ENCODE data around the gene CCK.
"Not testable (repeated sequence)": the region's sequence is repeated elsewhere in the genome, so short reads cannot be mapped to it uniquely, and the experiment has no call there.

Gene CCK

DNA sequence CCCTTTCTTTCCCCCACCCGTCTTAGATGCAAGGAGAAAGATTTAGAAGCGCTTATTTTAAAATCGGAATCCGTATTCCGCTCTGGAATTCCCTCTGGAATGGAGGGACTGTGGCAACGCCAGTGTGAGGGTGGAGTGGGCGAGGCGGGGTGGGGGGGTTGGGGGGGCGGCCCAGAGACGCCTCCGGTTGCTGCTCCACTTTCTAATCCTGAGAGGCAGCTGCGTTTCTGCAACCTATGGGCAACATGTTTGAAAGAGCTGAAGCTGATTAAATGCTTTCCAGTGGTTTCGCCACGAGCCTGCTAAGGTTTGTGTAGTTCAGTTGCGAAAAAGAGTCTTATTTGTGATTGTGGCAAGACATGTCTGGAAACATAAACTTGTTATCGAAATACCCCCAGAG lies at the start of gene CCK:
CCK (minus strand) TSS at position 101 of the 400 bp plus-strand sequence. CDS start 2,555 bp downstream, outside the sequence.
- no peak for DNase-seq (ENCODE audit: low read depth in 2 of 3, low spot score in 2 of 3)

GRCh38 chr3:42314411-42314810 lies 48.4 kb upstream of the CCK start:
- DNase-seq (ENCODE audit: low read depth in 2 of 3, low spot score in 2 of 3), result no peak

DNA sequence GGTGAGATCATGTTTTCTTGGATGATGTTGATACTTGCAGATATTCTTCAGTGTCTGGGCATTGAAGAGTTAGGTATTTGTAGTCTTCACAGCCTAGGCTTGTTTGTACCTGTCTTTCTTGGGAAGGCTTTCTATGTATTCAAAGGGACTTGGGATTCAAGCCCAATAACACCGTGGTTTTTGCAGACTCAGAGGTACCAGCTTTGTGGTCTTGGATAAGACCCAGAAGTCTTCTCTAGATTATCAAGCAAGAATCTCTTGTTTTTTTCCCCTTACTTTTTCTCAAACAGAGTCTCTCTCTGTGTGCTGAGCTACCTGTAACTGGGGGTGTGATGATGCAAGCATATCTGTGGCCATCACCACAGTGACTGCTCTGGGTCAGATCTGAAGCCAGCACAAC lies 42.7 kb upstream of the CCK start:
- no peak for DNase-seq (ENCODE audit: low read depth in 2 of 3, low spot score in 2 of 3)

DNA sequence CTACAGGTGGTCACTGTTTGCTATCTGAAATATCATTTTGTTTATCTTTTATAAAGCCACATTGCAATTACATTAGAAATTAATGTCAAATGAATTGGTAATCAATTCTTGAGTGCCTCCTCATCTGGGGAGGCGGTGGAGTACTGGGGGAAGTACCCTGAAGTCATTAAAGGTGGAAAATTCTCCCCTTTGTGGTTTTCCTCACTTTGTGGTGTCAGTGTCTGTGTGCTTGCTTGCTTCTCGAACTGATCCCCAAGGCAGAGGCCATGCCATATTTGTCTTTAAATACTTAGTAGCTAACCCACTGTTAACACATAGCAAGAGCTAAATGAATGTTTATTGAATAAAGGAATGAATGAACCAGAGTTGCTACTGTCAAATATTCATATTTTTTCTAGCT lies 40.5 kb upstream of the CCK start:
- no peak for DNase-seq (ENCODE audit: low read depth in 2 of 3, low spot score in 2 of 3)

- DNase-seq (ENCODE audit: low read depth in 2 of 3, low spot score in 2 of 3), result no peak
Observed at GRCh38 chr3:42302924-42303634, 37.1 kb upstream of the CCK start.

DNA sequence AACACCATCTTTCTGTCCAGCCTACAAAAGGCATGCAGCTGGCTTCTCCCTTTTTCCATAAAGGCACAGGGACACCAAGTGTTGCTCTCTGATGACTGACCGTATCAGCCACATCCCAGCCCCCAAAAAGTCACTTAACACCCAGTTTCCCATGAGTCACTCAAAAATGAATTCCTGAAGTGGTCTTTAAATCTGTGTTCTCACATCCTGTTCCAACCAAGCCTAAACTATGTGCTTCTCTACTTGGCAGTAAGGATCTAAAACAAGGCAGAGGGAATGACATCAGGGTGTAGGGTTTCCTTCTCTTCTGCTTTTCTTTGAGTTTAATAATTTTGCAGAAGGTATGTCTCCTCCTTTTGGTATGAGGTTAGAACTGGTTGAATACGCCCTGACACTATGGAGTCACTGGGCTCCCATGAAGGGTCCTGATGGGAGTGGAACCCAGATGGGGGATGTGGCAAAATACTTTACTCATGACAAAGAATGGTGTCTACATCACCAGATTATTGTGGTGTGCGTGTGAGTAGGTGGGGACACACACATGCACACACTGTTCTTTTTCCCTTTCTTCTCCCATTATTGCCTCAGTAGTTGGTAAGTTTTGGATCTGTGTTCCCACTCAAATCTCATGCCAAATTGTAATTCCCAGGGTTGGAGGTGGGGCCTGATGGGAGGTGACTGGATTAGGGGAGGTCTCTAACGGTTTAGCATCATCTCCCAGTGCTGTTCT lies 35.6 kb upstream of the CCK start:
- DNase-seq (ENCODE audit: low read depth in 2 of 3, low spot score in 2 of 3), result no peak

DNA sequence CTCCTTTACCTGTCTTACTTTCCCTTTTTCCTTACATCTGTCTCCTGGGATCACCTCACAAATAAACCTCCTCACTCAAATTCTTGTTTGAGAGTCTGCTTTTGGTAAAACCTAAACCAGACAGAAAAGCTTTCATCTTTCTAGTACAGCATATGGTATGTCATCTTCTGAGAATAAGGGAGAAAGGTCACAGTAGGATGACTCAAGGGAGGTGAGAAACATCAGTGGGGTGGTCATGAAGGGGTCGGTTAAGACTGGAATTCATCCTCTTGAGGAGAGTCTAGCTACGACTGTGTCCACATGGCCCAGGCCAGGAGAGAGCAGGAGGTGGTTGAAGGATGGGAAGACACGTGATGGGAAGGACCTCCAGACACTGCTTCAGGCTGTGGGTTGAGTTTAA lies 34.8 kb upstream of the CCK start:
- DNase-seq (ENCODE audit: low read depth in 2 of 3, low spot score in 2 of 3), result no peak

GRCh38 chr3:42300013-42300412 lies 34.0 kb upstream of the CCK start:
- DNase-seq (ENCODE audit: low read depth in 2 of 3, low spot score in 2 of 3), result no peak

- DNase-seq (ENCODE audit: low read depth in 2 of 3, low spot score in 2 of 3), result no peak
Observed at GRCh38 chr3:42298259-42298658, 32.3 kb upstream of the CCK start.

GRCh38 chr3:42292009-42292408 lies 26.0 kb upstream of the CCK start:
- DNase-seq (ENCODE audit: low read depth in 2 of 3, low spot score in 2 of 3), result no peak

GRCh38 chr3:42290966-42291714 lies 25.2 kb upstream of the CCK start:
- no peak for DNase-seq (ENCODE audit: low read depth in 2 of 3, low spot score in 2 of 3)

GRCh38 chr3:42289026-42289425 lies 23.0 kb upstream of the CCK start:
- DNase-seq (ENCODE audit: low read depth in 2 of 3, low spot score in 2 of 3), result no peak

- DNase-seq (ENCODE audit: low read depth in 2 of 3, low spot score in 2 of 3), result no peak
Observed at GRCh38 chr3:42288385-42288784, 22.4 kb upstream of the CCK start.

DNA sequence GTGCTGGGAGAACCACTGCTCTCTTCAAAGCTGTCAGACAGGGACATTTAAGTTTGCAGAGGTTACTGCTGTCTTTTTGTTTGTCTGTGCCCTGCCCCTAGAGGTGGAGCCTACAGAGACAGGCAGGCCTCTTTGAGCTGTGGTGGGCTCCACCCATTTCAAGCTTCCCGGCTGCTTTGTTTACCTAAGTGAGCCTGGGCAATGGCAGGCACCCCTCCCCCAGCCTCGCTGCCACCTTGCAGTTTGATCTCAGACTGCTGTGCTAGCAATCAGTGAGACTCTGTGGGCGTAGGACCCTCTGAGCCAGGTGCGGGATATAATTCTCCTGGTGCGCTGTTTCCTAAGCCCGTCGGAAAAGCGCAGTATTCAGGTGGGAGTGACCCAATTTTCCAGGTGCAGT lies 21.4 kb upstream of the CCK start:
- not testable (repeated sequence) for DNase-seq (ENCODE audit: low read depth in 2 of 3, low spot score in 2 of 3)

DNA sequence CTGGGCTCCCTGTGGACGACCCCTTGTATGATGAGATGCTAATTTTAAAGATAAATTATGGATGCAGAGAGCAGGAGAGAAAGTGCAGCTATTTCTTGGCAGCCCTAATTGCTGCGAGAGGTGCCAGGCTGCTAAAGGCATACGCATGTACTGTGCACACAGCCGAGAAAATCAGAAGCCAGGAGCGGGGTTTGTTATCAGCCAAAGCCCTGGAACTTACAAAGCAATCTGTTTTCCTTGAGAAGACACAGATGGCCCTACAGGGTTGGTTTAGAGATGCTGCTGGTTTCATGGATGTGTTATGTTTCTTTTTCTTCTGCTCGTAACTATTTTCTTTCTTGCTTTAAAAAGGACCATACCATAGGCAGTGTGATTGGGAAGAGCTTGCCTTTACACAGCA lies 11.7 kb upstream of the CCK start:
- no peak for DNase-seq (ENCODE audit: low read depth in 2 of 3, low spot score in 2 of 3)

DNA sequence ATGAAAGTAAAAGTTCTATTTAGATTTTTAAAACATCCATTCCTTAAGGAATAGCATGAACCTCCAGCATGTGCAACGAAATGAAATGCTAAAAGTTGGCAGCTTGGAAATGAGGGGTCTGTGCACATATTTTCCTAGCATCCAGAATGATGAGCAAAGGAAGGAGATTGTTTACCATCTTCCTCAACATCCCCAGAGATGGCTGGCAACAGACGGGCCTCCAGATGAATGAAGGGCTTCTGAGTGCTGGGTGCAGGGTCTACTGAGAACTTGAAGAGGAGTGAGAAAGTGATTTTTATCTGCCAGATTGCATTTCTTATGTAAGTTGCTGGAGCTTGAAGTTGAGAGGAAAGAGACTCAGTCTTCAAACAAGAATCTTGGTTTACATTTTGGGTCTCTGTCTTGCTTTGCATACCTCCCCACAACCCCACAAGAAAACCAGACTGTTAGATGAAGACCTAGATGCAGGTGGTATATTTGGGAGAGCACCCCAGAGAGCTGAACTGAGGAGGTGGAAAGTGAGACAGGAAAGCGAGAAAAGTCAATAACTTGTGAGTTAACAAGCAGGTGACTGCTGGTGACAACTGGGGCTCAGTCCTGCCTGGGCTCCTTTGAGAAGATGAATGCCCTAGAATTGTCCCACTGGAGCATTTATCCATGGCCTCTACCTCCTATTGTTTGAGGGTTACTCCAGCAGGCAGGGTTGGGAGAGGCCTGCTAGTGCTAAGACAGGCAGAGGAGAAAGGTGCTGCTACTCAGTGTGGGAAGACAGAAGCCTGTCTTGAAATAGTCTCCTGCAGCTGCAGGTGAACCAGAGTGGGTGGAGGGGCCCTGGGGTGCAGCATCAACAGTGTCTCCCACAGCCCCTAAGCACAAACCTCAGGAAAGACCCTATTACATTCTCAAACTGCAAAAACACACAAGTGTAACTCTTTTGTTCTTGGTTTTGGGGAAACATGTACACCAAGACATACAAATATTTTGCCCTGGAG lies 10.5 kb upstream of the CCK start:
- no peak for DNase-seq (ENCODE audit: low read depth in 2 of 3, low spot score in 2 of 3)

- no peak for DNase-seq (ENCODE audit: low read depth in 2 of 3, low spot score in 2 of 3)
Observed at GRCh38 chr3:42275217-42275616, 9.2 kb upstream of the CCK start.

GRCh38 chr3:42274266-42274665 lies 8.3 kb upstream of the CCK start:
- DNase-seq (ENCODE audit: low read depth in 2 of 3, low spot score in 2 of 3), result no peak

DNA sequence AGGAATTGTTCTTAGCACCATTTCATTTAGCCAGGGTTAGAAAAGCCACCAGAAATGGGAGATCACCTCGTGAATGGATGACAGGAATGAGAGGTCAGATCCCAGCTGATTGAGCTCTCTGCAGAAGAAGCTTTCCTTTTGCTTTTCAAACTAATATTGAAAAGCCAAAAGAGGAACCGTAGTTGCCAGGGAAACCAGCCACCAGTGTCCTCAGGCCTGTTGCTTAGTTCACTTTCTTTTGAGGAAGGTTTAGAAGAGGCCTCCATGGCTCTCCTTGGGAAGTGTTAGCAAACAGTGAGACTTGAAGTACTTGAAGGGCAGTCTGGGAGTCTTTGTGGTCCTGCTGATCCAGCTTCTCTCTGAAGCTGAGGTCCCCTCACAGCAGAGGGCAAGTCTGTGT lies 7.4 kb upstream of the CCK start:
- DNase-seq (ENCODE audit: low read depth in 2 of 3, low spot score in 2 of 3), result no peak

DNA sequence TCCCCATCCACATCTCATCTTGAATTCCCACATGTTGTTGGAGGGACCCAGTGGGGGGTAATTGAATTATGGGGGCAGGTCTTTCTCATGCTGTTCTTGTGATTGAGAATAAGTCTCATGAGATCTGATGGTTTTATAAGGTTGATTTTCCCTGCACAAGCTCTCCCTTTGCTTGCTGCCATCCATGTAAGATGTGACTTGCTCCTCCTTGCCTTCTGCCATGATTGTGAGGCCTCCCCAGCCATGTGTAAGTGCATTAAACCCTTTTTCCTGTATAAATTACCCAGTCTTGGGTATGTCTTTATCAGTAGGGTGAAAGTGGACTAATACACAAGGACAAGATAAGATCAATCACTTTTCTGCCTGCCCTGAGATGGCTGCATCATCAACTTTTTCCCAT lies 5.8 kb upstream of the CCK start:
- DNase-seq (ENCODE audit: low read depth in 2 of 3, low spot score in 2 of 3), result no peak

- DNase-seq (ENCODE audit: low read depth in 2 of 3, low spot score in 2 of 3), result no peak
Observed at GRCh38 chr3:42270561-42270960, 4.6 kb upstream of the CCK start.
